Keratinocyte (primary cell): ENCODE data around the gene CLPSL2.

Experiments used
- CTCF ChIP-seq, 3 experiments: IDR thresholded peaks in 1 of 3; conservative IDR thresholded peaks in 1 of 3; optimal IDR thresholded peaks in 1 of 3; 2 replicates in 2 of 3; 3 replicates in 1 of 3; pipeline versions ENCODE3 to v1.5.1; 2011; ENCODE audit warnings: low read length in 3 of 3, mild to moderate bottlenecking in 3 of 3, moderate library complexity in 2 of 3, control low read depth in 1 of 3, inconsistent platforms in 1 of 3; ENCODE audit not compliant: insufficient read depth in 2 of 3; ENCODE audit errors: extremely low read depth in 1 of 3
- EZH2 ChIP-seq: IDR thresholded peaks from one replicate; pipeline ENCODE4 v1.6.1; 2012; ENCODE audit warnings: inconsistent platforms, mild to moderate bottlenecking, low read length, moderate library complexity

- no peak for TF ChIP-seq CTCF (optimal IDR thresholded peaks at IDR 0.05 in 1 of 3, IDR thresholded peaks at IDR 0.05 in 1 of 3, conservative IDR thresholded peaks at IDR 0.05 in 1 of 3; ENCODE audit: extremely low read depth in 1 of 3, insufficient read depth in 2 of 3, low read length in 3 of 3)
- TF ChIP-seq EZH2: no peak
These were observed 28.8 kb downstream of the CLPSL2 start, which contains the start of gene LHFPL5 for GRCh38 chr6:35804996-35805736.
